BE2C (cell line): ENCODE data around the gene TTC28.

Experiments used
- DNase-seq: peaks from one replicate; pipeline ENCODE4 v3.0.0-alpha.2; 2020
- H3K27me3 ChIP-seq: fragments of 250-450 bp; sonication (Bioruptor Pico); 2 replicates; pipeline ENCODE4 v1.5.1; 2020; ENCODE audit warnings: mild to moderate bottlenecking
- H3K36me3 ChIP-seq: fragments of 250-450 bp; sonication (Bioruptor Pico); 2 replicates; pipeline ENCODE4 v1.5.1; 2020; ENCODE audit warnings: mild to moderate bottlenecking
- H3K4me1 ChIP-seq: fragments of 250-450 bp; sonication (Bioruptor Pico); 2 replicates; pipeline ENCODE4 v1.5.1; 2020
- H3K4me3 ChIP-seq: 2 replicates; pipeline ENCODE4 v1.5.1; 2011; ENCODE audit warnings: low read depth, low read length
- H3K9me3 ChIP-seq: fragments of 250-450 bp; sonication (Bioruptor Pico); 2 replicates; pipeline ENCODE4 v1.5.1; 2020
- TF ChIP-seq, protein P1 (sequence below): IDR thresholded peaks from 2 replicates; pipeline ENCODE4 v1.5.1; 2012; ENCODE audit warnings: mild to moderate bottlenecking, low read depth, low read length

The TTC28 gene

DNA sequence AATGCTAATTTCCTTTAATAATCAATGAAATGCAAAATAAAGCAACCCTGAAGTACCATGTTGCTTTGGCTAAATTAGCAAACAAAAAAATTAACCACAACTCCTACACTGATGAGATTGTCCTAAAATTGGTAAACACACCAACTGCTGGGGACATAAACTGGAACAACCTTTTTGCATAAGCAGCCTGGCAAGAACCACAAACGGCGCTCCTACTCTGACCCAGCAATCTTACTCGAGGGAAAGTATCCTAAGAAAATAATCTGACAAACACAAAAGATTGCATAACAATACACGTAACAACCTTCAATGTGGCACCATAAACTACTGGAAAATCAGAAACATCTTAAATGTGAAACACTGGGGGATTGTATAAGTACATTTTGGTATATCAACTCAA is 570.8 kb downstream of the TTC28 start:
- H3K36me3 ChIP-seq: peaks cover 9% of the 10 kb centered on the region; the same call in 1 of the 2 replicates

DNA sequence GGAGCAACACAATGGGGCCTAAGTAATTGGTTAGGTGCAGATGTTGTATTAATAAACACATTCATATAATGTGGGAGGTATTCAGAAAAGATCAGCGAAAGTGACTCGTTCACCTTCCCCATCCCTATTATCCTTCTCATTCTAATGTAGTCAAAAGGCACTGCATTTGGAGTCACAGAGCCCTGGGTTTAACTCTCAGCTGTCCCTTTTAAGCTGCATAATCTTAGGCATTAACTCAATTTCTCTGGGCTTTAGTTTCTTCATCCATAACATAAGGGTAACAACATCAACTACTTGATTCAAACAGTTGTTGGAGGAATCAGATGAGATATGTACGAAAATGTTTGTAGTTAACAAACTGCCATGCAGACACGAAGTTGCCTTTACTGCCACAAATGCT is 573.0 kb downstream of the TTC28 start:
- Histone ChIP-seq H3K4me1 (peaks cover 45% of the 10 kb centered on the region), H3K9me3 (no peaks in the 10 kb centered on the region)

More for the DNA sequence above, 570.8 kb downstream of the TTC28 start:
- H3K4me3 ChIP-seq: no peak overlapping the region
- H3K4me1 ChIP-seq: peaks cover 36% of the 10 kb centered on the region
- no peak for DNase-seq
- H3K9me3 ChIP-seq: no peaks in the 10 kb centered on the region
- no peaks in the 10 kb centered on the region for H3K27me3 ChIP-seq
- TF ChIP-seq, protein P1, sequence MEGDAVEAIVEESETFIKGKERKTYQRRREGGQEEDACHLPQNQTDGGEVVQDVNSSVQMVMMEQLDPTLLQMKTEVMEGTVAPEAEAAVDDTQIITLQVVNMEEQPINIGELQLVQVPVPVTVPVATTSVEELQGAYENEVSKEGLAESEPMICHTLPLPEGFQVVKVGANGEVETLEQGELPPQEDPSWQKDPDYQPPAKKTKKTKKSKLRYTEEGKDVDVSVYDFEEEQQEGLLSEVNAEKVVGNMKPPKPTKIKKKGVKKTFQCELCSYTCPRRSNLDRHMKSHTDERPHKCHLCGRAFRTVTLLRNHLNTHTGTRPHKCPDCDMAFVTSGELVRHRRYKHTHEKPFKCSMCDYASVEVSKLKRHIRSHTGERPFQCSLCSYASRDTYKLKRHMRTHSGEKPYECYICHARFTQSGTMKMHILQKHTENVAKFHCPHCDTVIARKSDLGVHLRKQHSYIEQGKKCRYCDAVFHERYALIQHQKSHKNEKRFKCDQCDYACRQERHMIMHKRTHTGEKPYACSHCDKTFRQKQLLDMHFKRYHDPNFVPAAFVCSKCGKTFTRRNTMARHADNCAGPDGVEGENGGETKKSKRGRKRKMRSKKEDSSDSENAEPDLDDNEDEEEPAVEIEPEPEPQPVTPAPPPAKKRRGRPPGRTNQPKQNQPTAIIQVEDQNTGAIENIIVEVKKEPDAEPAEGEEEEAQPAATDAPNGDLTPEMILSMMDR: no peak

DNA sequence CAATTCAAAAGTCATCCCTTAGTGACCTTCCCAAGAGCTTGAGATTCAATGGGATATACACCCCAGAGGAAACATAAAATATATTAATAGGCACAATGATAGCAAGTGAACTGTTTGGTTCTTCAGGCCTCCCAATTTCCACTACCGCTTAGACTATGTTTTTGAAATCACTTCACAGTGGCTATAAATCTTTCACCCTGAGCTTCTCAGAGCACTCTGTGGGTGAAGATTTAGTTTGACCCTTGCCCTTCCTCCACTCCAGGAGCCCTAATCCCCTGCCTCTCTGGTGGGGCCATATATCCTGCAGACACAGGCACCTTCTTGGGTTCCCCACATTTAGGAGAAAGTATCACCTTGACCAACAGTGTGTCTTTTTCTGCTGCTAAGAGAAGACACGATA is 573.7 kb downstream of the TTC28 start:
- H3K27me3 ChIP-seq: no peaks in the 10 kb centered on the region
- no peak for DNase-seq
- peaks cover 44% of the 10 kb centered on the region for H3K4me1 ChIP-seq
- peaks cover 9% of the 10 kb centered on the region; the same call in 1 of the 2 replicates for H3K36me3 ChIP-seq
- no peak overlapping the region for H3K4me3 ChIP-seq
- TF ChIP-seq, protein P1: no peak
- no peaks in the 10 kb centered on the region for H3K9me3 ChIP-seq

More for the DNA sequence above, 573.0 kb downstream of the TTC28 start:
- peaks cover 9% of the 10 kb centered on the region; the same call in 1 of the 2 replicates for H3K36me3 ChIP-seq
- no peak for DNase-seq
- no peaks in the 10 kb centered on the region for H3K27me3 ChIP-seq
- no peak overlapping the region for H3K4me3 ChIP-seq
- TF ChIP-seq, protein P1: no peak

DNA sequence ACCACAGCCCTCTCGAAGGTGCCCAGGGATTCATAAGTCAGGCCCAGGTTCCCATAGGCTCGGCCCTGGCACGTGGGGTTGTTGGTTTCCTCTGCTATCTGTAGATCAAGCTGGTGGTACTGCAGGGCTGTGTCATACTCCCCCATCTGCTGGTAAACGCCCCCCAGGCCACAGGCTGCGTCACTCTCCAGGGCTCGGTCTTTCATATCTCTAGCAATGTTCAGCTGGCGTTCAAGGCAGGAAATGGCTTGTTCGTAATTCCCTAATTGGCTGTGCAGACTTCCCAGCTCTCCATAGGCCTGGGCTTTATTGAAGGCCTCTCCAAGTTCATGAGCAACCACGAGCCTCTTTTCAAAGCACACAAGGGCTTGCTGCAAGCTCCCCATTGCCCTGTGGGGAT is 574.2 kb downstream of the TTC28 start:
- TF ChIP-seq, protein P1: no peak
- H3K36me3 ChIP-seq: peaks cover 9% of the 10 kb centered on the region; the same call in 1 of the 2 replicates
- H3K4me1 ChIP-seq: peaks cover 44% of the 10 kb centered on the region
- no peaks in the 10 kb centered on the region for H3K27me3 ChIP-seq
- H3K4me3 ChIP-seq: no peak overlapping the region
- peak; percentile 94 for DNase-seq
- H3K9me3 ChIP-seq: no peaks in the 10 kb centered on the region

DNA sequence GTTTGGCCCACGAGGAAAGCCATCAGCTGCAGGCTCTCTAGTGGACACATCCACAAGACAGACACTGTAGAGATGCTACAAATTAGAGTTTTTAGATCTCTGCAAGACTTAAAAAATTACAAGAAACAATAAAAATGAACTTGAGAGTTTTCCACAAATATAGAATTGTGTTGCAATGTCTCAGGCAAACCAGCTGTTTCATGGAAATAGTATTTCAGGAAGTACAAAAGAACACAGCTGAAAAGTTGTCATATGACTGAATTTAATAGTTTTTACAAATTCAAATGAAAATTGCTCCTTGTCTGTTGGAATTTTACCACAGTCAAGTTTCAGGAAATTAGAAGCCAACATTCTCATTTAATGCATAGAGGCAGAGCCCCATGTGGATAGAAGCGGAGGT is 576.0 kb downstream of the TTC28 start:
- H3K36me3 ChIP-seq: peaks cover 11% of the 10 kb centered on the region
- peaks cover 44% of the 10 kb centered on the region for H3K4me1 ChIP-seq

DNA sequence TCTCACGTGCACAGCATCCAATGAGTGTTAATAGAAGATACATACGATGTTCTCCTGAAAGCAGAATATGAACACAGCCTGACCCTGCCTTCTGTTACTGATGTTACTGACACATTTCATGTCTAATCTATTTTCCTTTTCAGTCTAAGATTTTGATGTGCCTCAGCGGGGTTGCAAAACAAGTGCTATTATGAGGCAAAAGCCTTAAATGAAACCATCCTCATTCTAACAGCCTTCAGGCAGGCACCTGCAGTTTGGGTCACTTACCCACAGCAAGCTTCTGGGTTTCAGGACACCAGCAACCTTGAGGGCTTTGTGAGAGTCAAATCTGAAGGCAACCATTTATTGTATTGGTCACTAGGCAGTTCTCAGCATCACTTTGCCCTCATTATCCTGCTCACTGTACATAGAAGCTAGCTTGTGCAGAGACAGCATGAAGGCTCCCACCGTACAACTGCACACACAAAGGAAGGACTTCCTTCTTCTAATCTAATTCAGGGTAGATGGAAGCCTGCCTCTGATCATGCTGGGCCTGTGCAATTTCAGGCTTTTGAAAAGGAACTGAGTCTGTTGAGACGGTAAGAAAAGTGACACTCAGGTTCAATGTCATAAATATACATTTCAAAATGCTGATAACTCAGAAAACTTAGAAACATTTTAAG is 577.4 kb downstream of the TTC28 start:
- TF ChIP-seq, protein P1: no peak
- Histone ChIP-seq H3K4me3 (no peak overlapping the region), H3K4me1 (peaks cover 44% of the 10 kb centered on the region), H3K9me3 (no peaks in the 10 kb centered on the region), H3K36me3 (peaks cover 10% of the 10 kb centered on the region), H3K27me3 (no peaks in the 10 kb centered on the region)
- DNase-seq: no peak

More for the DNA sequence above, 576.0 kb downstream of the TTC28 start:
- H3K27me3 ChIP-seq: no peaks in the 10 kb centered on the region
- no peak overlapping the region for H3K4me3 ChIP-seq
- no peaks in the 10 kb centered on the region for H3K9me3 ChIP-seq
- no peak for DNase-seq
- TF ChIP-seq, protein P1: no peak
